ENCODE measurements around the gene FXYD4. TPM values are rescaled to one million over a fixed set of nuclear protein-coding genes. Genes with fewer than 3 reads are reported as not detected.

Gene FXYD4
- total RNA-seq, 5 donors from 2014 or later (not counting 1 experiment from before 2014, with no cell fraction given) = not detected

DNA sequence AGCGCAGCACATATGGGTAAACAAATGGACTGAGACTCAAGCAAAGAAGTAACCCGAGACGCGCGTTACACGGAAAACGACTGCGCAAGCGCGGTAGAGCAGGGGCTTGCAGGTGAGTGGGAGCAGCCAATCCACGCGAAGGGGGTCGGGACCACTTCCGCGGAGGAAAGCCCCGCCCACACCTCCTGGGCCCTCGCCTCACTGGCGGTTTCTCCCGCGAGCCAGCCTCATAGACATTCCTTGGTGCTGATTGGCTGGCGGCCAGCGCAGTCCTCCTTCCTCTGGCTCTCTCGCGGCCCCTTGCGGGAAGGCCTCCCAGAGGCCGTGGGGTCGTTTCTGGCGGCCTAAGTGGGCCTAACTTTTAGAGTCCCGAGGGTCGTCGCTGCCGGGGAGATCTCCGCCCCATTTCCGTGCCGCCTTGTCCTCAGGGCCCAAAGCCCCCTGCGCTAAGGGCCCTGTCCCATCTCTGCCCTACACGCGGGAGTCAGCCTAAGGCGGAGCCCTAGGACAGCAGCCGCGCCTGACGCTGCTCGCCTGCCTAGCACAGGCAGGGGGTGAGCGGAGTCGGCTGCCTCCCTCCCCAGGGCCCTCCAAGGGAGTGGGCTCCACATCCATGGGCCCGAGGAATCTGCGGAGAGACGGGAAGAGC, 9.1 kb upstream of the FXYD4 start:
- peak overlapping the region; percentile 90 to 99 (median 94) for H3K4me3 Mint-ChIP-seq
- DNase-seq (peak; percentile 90 to 99 (median 97)), ATAC-seq (replicated peaks in 1 of 4) (peak; percentile 97 to 98 (median 98))
- H3K27me3 ChIP-seq (replicated peaks in 1 of 2; ENCODE audit: control insufficient read depth in 2 of 2, extremely low read depth in 1 of 2, insufficient read depth in 2 of 2, low read length in 1 of 2) = no peaks in the 10 kb centered on the region
- WGBS (ENCODE audit: insufficient coverage) = 9% methylated on average over 44 of the region's 48 CpGs
- H3K27ac Mint-ChIP-seq = peak overlapping the region; percentile 97 to 99
- H3K4me3 ChIP-seq (ENCODE audit: control insufficient read depth in 1 of 2, extremely low read depth in 1 of 2, low read length in 1 of 2) = peak overlapping the region; percentile 73 to 87
- H3K36me3 ChIP-seq (ENCODE audit: control insufficient read depth in 2 of 2, extremely low read depth in 1 of 2, insufficient read depth in 1 of 2, low read length in 1 of 2) = no peaks in the 10 kb centered on the region
- H3K9me3 Mint-ChIP-seq = no peaks in the 10 kb centered on the region
- peaks cover 6 to 25% of the 10 kb centered on the region in 2 experiments for H3K4me1 ChIP-seq (ENCODE audit: control insufficient read depth in 1 of 2, extremely low read depth in 1 of 2, insufficient read depth in 2 of 2, low read length in 2 of 2)
- H3K36me3 Mint-ChIP-seq = no peaks in the 10 kb centered on the region
- H3K27me3 Mint-ChIP-seq = no peaks in the 10 kb centered on the region
- H3K9me3 ChIP-seq = no peaks in the 10 kb centered on the region
- peak overlapping the region; percentile 92 for H3K27ac ChIP-seq (ENCODE audit: low read length)
- H3K4me1 Mint-ChIP-seq = peaks cover 24 to 31% (median 25%) of the 10 kb centered on the region in 3 donors
- POLR2A ChIA-PET = interaction anchor here in 1 of 2 donors (0.9 kb wide), 1 partner anchor 28 kb away, joined by 3 read pairs; no protein-coding TSS in a partner anchor
- CTCF ChIA-PET = interaction anchor here (0.5 to 1.0 kb wide), 3 partner anchors 48 to 1259 kb away, joined by 3 to 4 read pairs (median 4); no protein-coding TSS in a partner anchor

- H3K27ac Mint-ChIP-seq = peak overlapping the region; percentile 11 to 40
- CTCF ChIA-PET = no interaction called here
- ATAC-seq (replicated peaks in 1 of 4) (no peak), DNase-seq (no peak)
- H3K27me3 Mint-ChIP-seq = no peaks in the 10 kb centered on the region
- H3K36me3 Mint-ChIP-seq = no peaks in the 10 kb centered on the region
- no peak overlapping the region for H3K27ac ChIP-seq (ENCODE audit: low read length)
- peaks cover 23 to 29% (median 23%) of the 10 kb centered on the region in 3 donors for H3K4me1 Mint-ChIP-seq
- peaks cover 6 to 25% of the 10 kb centered on the region in 2 experiments for H3K4me1 ChIP-seq (ENCODE audit: control insufficient read depth in 1 of 2, extremely low read depth in 1 of 2, insufficient read depth in 2 of 2, low read length in 2 of 2)
- H3K36me3 ChIP-seq (ENCODE audit: control insufficient read depth in 2 of 2, extremely low read depth in 1 of 2, insufficient read depth in 1 of 2, low read length in 1 of 2) = no peaks in the 10 kb centered on the region
- POLR2A ChIA-PET = no interaction called here
- WGBS (ENCODE audit: insufficient coverage) = no CpG with 5 or more reads among the region's 3 CpGs
- no peaks in the 10 kb centered on the region for H3K9me3 ChIP-seq
- H3K4me3 Mint-ChIP-seq = no peak overlapping the region
- H3K4me3 ChIP-seq (ENCODE audit: control insufficient read depth in 1 of 2, extremely low read depth in 1 of 2, low read length in 1 of 2) = no peak overlapping the region
- no peaks in the 10 kb centered on the region for H3K9me3 Mint-ChIP-seq
- peaks cover 0 to 2% of the 10 kb centered on the region in 2 experiments for H3K27me3 ChIP-seq (replicated peaks in 1 of 2; ENCODE audit: control insufficient read depth in 2 of 2, extremely low read depth in 1 of 2, insufficient read depth in 2 of 2, low read length in 1 of 2)
These were observed 6.4 kb upstream of the FXYD4 start for GRCh38 chr10:43365001-43365400.

GRCh38 chr10:43369921-43370320, 1.5 kb upstream of the FXYD4 start:
- ChIA-PET CTCF (no interaction called here), POLR2A (interaction anchor here in 1 of 2 donors (0.6 kb wide), 1 partner anchor 232 kb away, joined by 3 read pairs; the partner anchor contains the start of gene CSGALNACT2)
- no peak overlapping the region for H3K4me3 ChIP-seq (ENCODE audit: control insufficient read depth in 1 of 2, extremely low read depth in 1 of 2, low read length in 1 of 2)
- Mint-ChIP-seq H3K36me3 (no peaks in the 10 kb centered on the region), H3K27me3 (no peaks in the 10 kb centered on the region), H3K9me3 (no peaks in the 10 kb centered on the region), H3K4me3 (no peak overlapping the region), H3K27ac (no peak overlapping the region), H3K4me1 (peaks cover 3 to 9% (median 8%) of the 10 kb centered on the region in 3 donors)
- no peak overlapping the region for H3K27ac ChIP-seq (ENCODE audit: low read length)
- no peaks in the 10 kb centered on the region for H3K36me3 ChIP-seq (ENCODE audit: control insufficient read depth in 2 of 2, extremely low read depth in 1 of 2, insufficient read depth in 1 of 2, low read length in 1 of 2)
- H3K27me3 ChIP-seq (replicated peaks in 1 of 2; ENCODE audit: control insufficient read depth in 2 of 2, extremely low read depth in 1 of 2, insufficient read depth in 2 of 2, low read length in 1 of 2) = peaks cover 0 to 5% of the 10 kb centered on the region in 2 experiments
- H3K9me3 ChIP-seq = no peaks in the 10 kb centered on the region
- H3K4me1 ChIP-seq (ENCODE audit: control insufficient read depth in 1 of 2, extremely low read depth in 1 of 2, insufficient read depth in 2 of 2, low read length in 2 of 2) = peaks cover 0 to 8% of the 10 kb centered on the region in 2 experiments
- DNase-seq (no peak), ATAC-seq (replicated peaks in 1 of 4) (no peak)
- 100% methylated on average over 4 of the region's 4 CpGs for WGBS (ENCODE audit: insufficient coverage)

DNA sequence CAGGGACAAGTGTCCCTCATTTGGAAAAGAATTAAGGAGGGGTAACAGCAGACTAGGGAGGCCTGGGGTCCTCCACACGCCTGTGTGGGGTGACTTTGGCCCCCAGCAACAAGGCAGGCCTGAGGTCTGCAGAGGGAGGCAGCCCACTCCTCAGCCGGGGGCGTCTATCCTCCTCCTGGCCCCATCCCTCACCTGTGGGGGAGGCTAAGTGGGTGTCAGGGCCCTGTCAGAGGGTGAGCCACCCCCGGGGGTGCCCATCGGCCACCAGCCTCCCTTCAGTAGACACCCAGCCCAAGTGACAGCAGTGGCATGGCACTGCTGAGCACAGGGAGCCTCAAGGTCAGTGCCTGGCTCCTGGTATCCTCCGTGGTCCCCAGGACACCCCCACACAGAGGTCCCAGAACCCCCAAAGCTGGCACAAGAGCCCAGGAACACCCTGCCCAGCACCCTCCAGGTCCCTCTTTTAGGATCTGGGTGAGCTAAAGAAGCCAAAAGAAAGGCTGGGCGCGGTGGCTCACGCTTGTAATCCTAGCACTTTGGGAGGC, 693 bp upstream of the FXYD4 start:
- peaks cover 0 to 5% of the 10 kb centered on the region in 2 experiments for H3K27me3 ChIP-seq (replicated peaks in 1 of 2; ENCODE audit: control insufficient read depth in 2 of 2, extremely low read depth in 1 of 2, insufficient read depth in 2 of 2, low read length in 1 of 2)
- no peaks in the 10 kb centered on the region for H3K36me3 ChIP-seq (ENCODE audit: control insufficient read depth in 2 of 2, extremely low read depth in 1 of 2, insufficient read depth in 1 of 2, low read length in 1 of 2)
- Mint-ChIP-seq H3K27ac (no peak overlapping the region), H3K4me3 (no peak overlapping the region), H3K36me3 (no peaks in the 10 kb centered on the region), H3K27me3 (no peaks in the 10 kb centered on the region), H3K4me1 (peaks cover 3 to 9% (median 8%) of the 10 kb centered on the region in 3 donors), H3K9me3 (no peaks in the 10 kb centered on the region)
- H3K27ac ChIP-seq (ENCODE audit: low read length) = no peak overlapping the region
- POLR2A ChIA-PET = no interaction called here
- H3K4me3 ChIP-seq (ENCODE audit: control insufficient read depth in 1 of 2, extremely low read depth in 1 of 2, low read length in 1 of 2) = no peak overlapping the region
- WGBS (ENCODE audit: insufficient coverage) = 81% methylated on average over 3 of the region's 9 CpGs
- no peaks in the 10 kb centered on the region for H3K9me3 ChIP-seq
- H3K4me1 ChIP-seq (ENCODE audit: control insufficient read depth in 1 of 2, extremely low read depth in 1 of 2, insufficient read depth in 2 of 2, low read length in 2 of 2) = peaks cover 0 to 8% of the 10 kb centered on the region in 2 experiments
- ATAC-seq (replicated peaks in 1 of 4) (no peak), DNase-seq (no peak)
- CTCF ChIA-PET = no interaction called here

GRCh38 chr10:43372765-43373361, 1.4 kb downstream of the FXYD4 start:
- Histone ChIP-seq H3K4me3 (ENCODE audit: control insufficient read depth in 1 of 2, extremely low read depth in 1 of 2, low read length in 1 of 2) (no peak overlapping the region), H3K4me1 (ENCODE audit: control insufficient read depth in 1 of 2, extremely low read depth in 1 of 2, insufficient read depth in 2 of 2, low read length in 2 of 2) (peaks cover 0 to 8% of the 10 kb centered on the region in 2 experiments), H3K36me3 (ENCODE audit: control insufficient read depth in 2 of 2, extremely low read depth in 1 of 2, insufficient read depth in 1 of 2, low read length in 1 of 2) (no peaks in the 10 kb centered on the region), H3K27me3 (replicated peaks in 1 of 2; ENCODE audit: control insufficient read depth in 2 of 2, extremely low read depth in 1 of 2, insufficient read depth in 2 of 2, low read length in 1 of 2) (peaks cover 0 to 11% of the 10 kb centered on the region in 2 experiments), H3K27ac (ENCODE audit: low read length) (no peak overlapping the region), H3K9me3 (no peaks in the 10 kb centered on the region)
- CTCF ChIA-PET = interaction anchor here in 1 of 2 donors (0.9 kb wide), 1 partner anchor 88 kb away, joined by 3 read pairs; no protein-coding TSS in a partner anchor
- ATAC-seq (replicated peaks in 1 of 4) (no peak), DNase-seq (no peak)
- H3K4me1 Mint-ChIP-seq = peaks cover 3 to 9% (median 8%) of the 10 kb centered on the region in 3 donors
- H3K27ac Mint-ChIP-seq = no peak overlapping the region
- H3K36me3 Mint-ChIP-seq = no peaks in the 10 kb centered on the region
- H3K9me3 Mint-ChIP-seq = no peaks in the 10 kb centered on the region
- no peaks in the 10 kb centered on the region for H3K27me3 Mint-ChIP-seq
- H3K4me3 Mint-ChIP-seq = no peak overlapping the region
- POLR2A ChIA-PET = no interaction called here
- WGBS (ENCODE audit: insufficient coverage) = no CpG with 5 or more reads among the region's 1 CpG

GRCh38 chr10:43373461-43373860, 2.0 kb downstream of the FXYD4 start:
- DNase-seq = no peak
- no peak for ATAC-seq (replicated peaks in 1 of 4)
- no peak overlapping the region for H3K4me3 Mint-ChIP-seq
- WGBS (ENCODE audit: insufficient coverage) = 76% methylated on average over 2 of the region's 5 CpGs
- no peak overlapping the region for H3K27ac ChIP-seq (ENCODE audit: low read length)
- H3K27ac Mint-ChIP-seq = no peak overlapping the region
- no peaks in the 10 kb centered on the region for H3K9me3 ChIP-seq
- no peaks in the 10 kb centered on the region for H3K9me3 Mint-ChIP-seq
- peaks cover 0 to 8% of the 10 kb centered on the region in 2 experiments for H3K4me1 ChIP-seq (ENCODE audit: control insufficient read depth in 1 of 2, extremely low read depth in 1 of 2, insufficient read depth in 2 of 2, low read length in 2 of 2)
- no peak overlapping the region for H3K4me3 ChIP-seq (ENCODE audit: control insufficient read depth in 1 of 2, extremely low read depth in 1 of 2, low read length in 1 of 2)
- H3K27me3 ChIP-seq (replicated peaks in 1 of 2; ENCODE audit: control insufficient read depth in 2 of 2, extremely low read depth in 1 of 2, insufficient read depth in 2 of 2, low read length in 1 of 2) = peaks cover 0 to 11% of the 10 kb centered on the region in 2 experiments
- no peaks in the 10 kb centered on the region for H3K27me3 Mint-ChIP-seq
- ChIA-PET CTCF (interaction anchor here in 1 of 2 donors (0.9 kb wide), 1 partner anchor 87 kb away, joined by 3 read pairs; no protein-coding TSS in a partner anchor), POLR2A (no interaction called here)
- peaks cover 3 to 9% (median 8%) of the 10 kb centered on the region in 3 donors for H3K4me1 Mint-ChIP-seq
- H3K36me3 Mint-ChIP-seq = no peaks in the 10 kb centered on the region
- H3K36me3 ChIP-seq (ENCODE audit: control insufficient read depth in 2 of 2, extremely low read depth in 1 of 2, insufficient read depth in 1 of 2, low read length in 1 of 2) = no peaks in the 10 kb centered on the region

All from T-cell (primary cell).